H1 (cell line): ENCODE measurements around the gene TLCD3B.

Source experiments
- RBBP5 ChIP-seq: IDR thresholded peaks from 2 replicates; pipeline ENCODE4 v1.7.1; 2012; ENCODE audit warnings: low read depth, mild to moderate bottlenecking, inconsistent platforms, low read length, moderate library complexity, borderline replicate concordance
- TF ChIP-seq, protein P1 (sequence below), 3 experiments: IDR thresholded peaks; 1 replicate in 2 of 3; 2 replicates in 1 of 3; pipeline versions ENCODE4 v1.5.1 to v1.6.1; 2011; ENCODE audit warnings: low read length in 3 of 3, mild to moderate bottlenecking in 3 of 3, inconsistent platforms in 2 of 3, low read depth in 1 of 3, moderate library complexity in 1 of 3; ENCODE audit not compliant: insufficient read depth in 1 of 3; ENCODE audit errors: control extremely low read depth in 1 of 3

DNA sequence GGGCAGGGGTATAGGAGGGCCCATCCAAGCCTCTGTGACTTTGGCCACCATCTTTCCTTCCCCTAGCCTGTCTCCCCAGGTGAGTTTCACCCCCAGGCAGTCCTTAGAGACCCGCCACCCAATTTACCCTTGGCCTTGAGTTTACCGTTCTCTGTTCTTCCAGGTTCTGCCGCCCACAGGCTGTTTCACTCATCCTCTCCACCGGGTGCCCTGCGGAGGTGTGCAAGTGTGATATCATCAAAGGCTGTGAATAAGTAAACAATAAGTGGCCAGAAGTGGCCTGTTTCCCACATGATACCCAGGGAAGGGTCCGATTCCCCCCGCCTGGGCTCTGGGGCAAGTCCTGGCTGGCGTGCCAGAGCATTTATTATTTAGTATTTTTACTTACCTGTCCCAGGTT is 15.1 kb upstream of the TLCD3B start:
- TF ChIP-seq RBBP5 = no peak
- TF ChIP-seq, protein P1, sequence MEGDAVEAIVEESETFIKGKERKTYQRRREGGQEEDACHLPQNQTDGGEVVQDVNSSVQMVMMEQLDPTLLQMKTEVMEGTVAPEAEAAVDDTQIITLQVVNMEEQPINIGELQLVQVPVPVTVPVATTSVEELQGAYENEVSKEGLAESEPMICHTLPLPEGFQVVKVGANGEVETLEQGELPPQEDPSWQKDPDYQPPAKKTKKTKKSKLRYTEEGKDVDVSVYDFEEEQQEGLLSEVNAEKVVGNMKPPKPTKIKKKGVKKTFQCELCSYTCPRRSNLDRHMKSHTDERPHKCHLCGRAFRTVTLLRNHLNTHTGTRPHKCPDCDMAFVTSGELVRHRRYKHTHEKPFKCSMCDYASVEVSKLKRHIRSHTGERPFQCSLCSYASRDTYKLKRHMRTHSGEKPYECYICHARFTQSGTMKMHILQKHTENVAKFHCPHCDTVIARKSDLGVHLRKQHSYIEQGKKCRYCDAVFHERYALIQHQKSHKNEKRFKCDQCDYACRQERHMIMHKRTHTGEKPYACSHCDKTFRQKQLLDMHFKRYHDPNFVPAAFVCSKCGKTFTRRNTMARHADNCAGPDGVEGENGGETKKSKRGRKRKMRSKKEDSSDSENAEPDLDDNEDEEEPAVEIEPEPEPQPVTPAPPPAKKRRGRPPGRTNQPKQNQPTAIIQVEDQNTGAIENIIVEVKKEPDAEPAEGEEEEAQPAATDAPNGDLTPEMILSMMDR (IDR thresholded peaks at IDR 0.05; ENCODE audit: control extremely low read depth in 1 of 3, insufficient read depth in 1 of 3, low read depth in 1 of 3, low read length in 3 of 3) = no peak
